HFFc6 (cell line): ENCODE measurements around the gene PGAP6. TPM values are rescaled to one million over a fixed set of nuclear protein-coding genes. Genes with fewer than 3 reads are reported as not detected.
"Not testable (repeated sequence)": the region's sequence is repeated elsewhere in the genome, so short reads cannot be mapped to it uniquely, and the experiment has no call there.

Experiments
- DNase-seq: peaks from one replicate; pipeline ENCODE4 v3.0.0-alpha.2; 2018
- H3K27ac Mint-ChIP-seq: 2 replicates; pipeline ENCODE4 v1.8.0; 2020; ENCODE audit warnings: mild to moderate bottlenecking, mixed read lengths
- H3K27me3 Mint-ChIP-seq: 2 replicates; pipeline ENCODE4 v1.8.0; 2021; ENCODE audit warnings: mild to moderate bottlenecking, moderate library complexity, mixed read lengths; ENCODE audit not compliant: insufficient read depth
- H3K36me3 Mint-ChIP-seq: 2 replicates; pipeline ENCODE4 v1.8.0; 2021; ENCODE audit warnings: low read depth, mixed read lengths
- H3K4me1 Mint-ChIP-seq: 2 replicates; pipeline ENCODE4 v1.8.0; 2020; ENCODE audit warnings: low read depth, mixed read lengths
- H3K4me3 Mint-ChIP-seq: 2 replicates; pipeline ENCODE4 v1.8.0; 2020; ENCODE audit warnings: mild to moderate bottlenecking, moderate library complexity, mixed read lengths
- H3K9me3 Mint-ChIP-seq: 2 replicates; pipeline ENCODE4 v1.8.0; 2020; ENCODE audit warnings: mild to moderate bottlenecking, mixed read lengths
- total RNA-seq, 6 experiments: library from RNA; stranded (reverse); fragmentation: NEBNext Ultra II Directional; extraction: Animal tissue kit (Norgen Biotek cat#: 25700); gene quantifications; 2 replicates in 1 of 6; 3 replicates in 5 of 6; pipeline ENCODE4 v1.2.3, GENCODE V29; 2021
- TF ChIP-seq, protein P1 (sequence below): fragments of 200-600 bp; sonication (generic); IDR thresholded peaks from 2 replicates; pipeline ENCODE4 v1.5.0; 2021; ENCODE audit warnings: antibody characterized with exemption, mild to moderate bottlenecking

The PGAP6 gene
- total RNA-seq, 6 experiments from 2014 or later, result 50.6 to 69.7 (median 59.7) TPM

DNA sequence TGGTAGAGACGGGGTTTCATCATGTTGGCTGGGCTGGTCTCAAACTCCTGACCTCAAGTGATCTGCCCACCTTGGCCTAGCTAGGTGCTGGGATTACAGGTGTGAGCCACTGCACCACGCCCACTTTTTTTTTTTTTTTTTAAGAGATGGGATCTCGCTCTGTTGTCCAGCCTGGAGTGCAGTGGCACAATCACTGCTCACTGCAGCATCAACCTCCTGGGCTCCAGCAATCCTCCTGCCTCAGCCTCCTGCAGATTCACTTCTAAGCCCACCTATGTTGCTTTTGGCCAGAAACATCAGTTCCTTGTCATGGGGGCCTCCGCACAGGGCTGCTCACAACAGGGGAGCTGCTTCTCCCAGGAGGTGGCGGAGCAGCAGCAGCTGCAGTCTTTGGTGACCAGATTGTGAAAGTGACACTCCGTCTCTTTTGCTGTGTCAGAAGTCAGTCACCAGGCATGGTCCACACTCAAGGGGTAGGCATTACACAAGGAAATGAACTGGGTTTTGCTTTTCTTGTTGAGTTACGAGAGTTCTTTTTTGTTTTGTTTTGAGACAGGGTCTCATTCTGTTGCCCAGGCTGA, 10.8 kb upstream of the PGAP6 start:
- Mint-ChIP-seq H3K9me3 (peaks cover 5% of the 10 kb centered on the region; the same call in 1 of the 2 replicates), H3K27me3 (0 out of 2 replicates have a peak, but pooled peaks cover 3% of the 10 kb centered on the region), H3K4me1 (peaks cover 20% of the 10 kb centered on the region), H3K36me3 (no peaks in the 10 kb centered on the region; the same call in 1 of the 2 replicates), H3K27ac (no peak overlapping the region), H3K4me3 (no peak overlapping the region)
- TF ChIP-seq, protein P1, sequence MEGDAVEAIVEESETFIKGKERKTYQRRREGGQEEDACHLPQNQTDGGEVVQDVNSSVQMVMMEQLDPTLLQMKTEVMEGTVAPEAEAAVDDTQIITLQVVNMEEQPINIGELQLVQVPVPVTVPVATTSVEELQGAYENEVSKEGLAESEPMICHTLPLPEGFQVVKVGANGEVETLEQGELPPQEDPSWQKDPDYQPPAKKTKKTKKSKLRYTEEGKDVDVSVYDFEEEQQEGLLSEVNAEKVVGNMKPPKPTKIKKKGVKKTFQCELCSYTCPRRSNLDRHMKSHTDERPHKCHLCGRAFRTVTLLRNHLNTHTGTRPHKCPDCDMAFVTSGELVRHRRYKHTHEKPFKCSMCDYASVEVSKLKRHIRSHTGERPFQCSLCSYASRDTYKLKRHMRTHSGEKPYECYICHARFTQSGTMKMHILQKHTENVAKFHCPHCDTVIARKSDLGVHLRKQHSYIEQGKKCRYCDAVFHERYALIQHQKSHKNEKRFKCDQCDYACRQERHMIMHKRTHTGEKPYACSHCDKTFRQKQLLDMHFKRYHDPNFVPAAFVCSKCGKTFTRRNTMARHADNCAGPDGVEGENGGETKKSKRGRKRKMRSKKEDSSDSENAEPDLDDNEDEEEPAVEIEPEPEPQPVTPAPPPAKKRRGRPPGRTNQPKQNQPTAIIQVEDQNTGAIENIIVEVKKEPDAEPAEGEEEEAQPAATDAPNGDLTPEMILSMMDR, result no peak
- DNase-seq, result no peak

DNA sequence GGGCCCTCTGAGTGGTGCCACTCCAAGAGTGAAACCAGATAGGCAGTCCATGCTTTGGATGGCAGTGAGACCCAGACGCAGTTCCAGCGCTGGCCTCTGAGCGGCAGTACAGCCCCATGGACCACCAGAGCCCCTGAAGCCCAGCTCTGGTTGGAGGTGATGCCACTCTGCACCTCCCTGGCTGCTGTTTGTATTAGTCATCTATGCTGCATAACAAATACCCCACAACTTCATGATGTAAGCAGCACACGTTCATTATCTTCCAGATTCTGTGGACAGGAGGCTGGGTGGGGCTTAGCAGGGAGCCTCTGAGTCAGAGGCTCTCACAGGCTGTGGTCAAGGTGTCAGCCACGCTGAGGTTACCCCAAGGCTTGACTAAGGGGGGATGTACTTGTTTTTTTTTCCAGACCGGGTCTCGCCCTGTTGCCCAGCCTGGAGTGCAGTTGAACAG, 10.1 kb upstream of the PGAP6 start:
- 0 out of 2 replicates have a peak, but pooled peaks cover 3% of the 10 kb centered on the region for H3K27me3 Mint-ChIP-seq
- no peak overlapping the region for H3K4me3 Mint-ChIP-seq
- peak overlapping the region; percentile 33; the same call in 1 of the 2 replicates for H3K27ac Mint-ChIP-seq
- peaks cover 20% of the 10 kb centered on the region for H3K4me1 Mint-ChIP-seq
- TF ChIP-seq, protein P1, result peak; percentile 93
- no peaks in the 10 kb centered on the region; the same call in 1 of the 2 replicates for H3K36me3 Mint-ChIP-seq
- peak; percentile 87 for DNase-seq
- peaks cover 5% of the 10 kb centered on the region; the same call in 1 of the 2 replicates for H3K9me3 Mint-ChIP-seq

DNA sequence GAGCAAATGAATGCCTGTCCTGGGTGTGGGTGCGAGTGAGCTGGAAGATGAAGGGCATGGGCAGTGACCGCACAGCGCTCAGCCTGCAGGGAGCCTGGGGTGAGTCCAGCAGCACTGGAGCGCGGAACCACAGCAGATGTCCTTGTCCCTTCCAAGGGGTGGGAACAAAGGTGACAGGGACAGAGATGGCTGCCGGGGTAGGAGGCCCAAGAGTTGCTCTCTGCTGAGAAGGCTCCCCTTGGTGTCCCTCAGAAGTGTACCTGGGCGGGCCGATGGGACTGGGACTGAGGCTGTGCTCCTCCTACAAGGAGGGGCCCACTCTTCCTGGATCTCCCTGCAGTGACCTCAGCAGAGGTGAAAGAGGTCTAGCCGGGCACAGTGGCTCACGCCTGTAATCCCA, 7.6 kb upstream of the PGAP6 start:
- DNase-seq, result no peak
- peaks cover 5% of the 10 kb centered on the region; the same call in 1 of the 2 replicates for H3K9me3 Mint-ChIP-seq
- no peaks in the 10 kb centered on the region; the same call in 1 of the 2 replicates for H3K36me3 Mint-ChIP-seq
- H3K27me3 Mint-ChIP-seq, result no peaks in the 10 kb centered on the region
- H3K27ac Mint-ChIP-seq, result no peak overlapping the region
- TF ChIP-seq, protein P1, result no peak
- H3K4me3 Mint-ChIP-seq, result no peak overlapping the region
- H3K4me1 Mint-ChIP-seq, result peaks cover 9% of the 10 kb centered on the region; the same call in 1 of the 2 replicates

DNA sequence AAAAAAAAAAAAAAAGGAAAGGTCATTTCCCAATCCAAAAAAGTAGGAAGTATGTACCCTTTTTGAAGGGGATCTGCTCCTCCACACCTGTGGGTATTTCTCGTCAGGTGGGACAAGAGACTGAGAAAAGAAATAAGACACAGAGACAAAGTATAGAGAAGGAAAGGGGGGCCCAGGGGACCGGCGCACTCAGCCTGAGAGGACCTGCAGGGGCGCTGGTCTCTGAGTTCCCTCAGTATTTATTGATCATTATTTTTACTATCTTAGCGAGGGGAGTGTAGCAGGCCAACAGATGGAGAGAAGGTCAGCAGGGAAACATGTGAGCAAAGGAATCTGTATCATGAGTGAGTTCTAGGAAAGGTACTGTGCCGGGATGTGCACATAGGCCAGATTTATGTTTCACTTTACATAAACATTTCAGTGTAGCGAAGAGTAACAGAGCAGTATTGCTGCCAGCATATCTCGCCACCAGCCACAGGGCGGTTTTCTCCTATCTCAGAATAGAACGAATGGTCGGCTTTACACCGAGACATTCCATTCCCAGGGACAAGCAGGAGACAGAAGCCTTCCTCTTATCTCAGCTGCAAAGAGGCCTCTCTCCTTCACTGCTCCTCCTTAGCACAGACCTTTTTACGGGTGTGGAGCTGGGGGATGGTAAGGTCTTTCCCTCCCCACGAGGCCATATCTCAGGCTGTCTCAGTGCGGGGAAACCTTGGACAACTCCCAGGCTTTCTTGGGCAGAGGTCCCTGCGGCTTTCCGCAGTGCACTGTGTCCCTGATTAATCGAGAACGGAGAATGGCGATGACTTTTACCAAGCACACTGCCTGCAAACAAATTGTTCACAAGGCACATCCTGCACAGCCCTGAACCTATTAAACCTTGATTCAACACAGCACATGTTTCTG, 6.2 kb upstream of the PGAP6 start:
- not testable (repeated sequence) for DNase-seq, H3K27me3 Mint-ChIP-seq, H3K9me3 Mint-ChIP-seq, H3K4me3 Mint-ChIP-seq, H3K36me3 Mint-ChIP-seq, H3K27ac Mint-ChIP-seq
- H3K4me1 Mint-ChIP-seq, result peaks cover 15% of the 10 kb centered on the region

DNA sequence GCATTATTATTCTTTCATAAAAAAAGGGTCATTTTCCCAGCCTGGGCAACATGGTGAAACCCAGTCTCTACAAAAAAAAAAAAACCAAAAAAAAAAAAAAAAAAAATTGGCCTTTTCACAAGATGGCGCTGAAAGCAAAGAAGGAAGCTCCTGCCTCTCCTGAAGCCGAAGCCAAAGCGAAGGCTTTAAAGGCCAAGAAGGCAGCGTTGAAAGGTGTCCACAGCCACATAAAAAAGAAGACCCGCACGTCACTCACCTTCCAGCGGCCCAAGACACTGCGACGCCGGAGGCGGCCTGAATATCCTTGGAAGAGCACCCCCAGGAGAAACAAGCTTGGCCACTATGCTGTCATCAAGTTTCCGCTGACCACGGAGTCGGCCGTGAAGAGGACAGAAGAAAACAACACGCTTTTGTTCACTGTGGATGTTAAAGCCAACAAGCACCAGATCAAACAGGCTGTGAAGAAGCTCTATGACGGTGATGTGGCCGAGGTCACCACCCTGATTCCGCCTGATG, 4.9 kb upstream of the PGAP6 start:
- DNase-seq, result no peak
- H3K27ac Mint-ChIP-seq, result no peak overlapping the region
- no peak overlapping the region for H3K4me3 Mint-ChIP-seq

More for the DNA sequence above, 4.9 kb upstream of the PGAP6 start:
- H3K27me3 Mint-ChIP-seq, result no peaks in the 10 kb centered on the region
- no peaks in the 10 kb centered on the region for H3K9me3 Mint-ChIP-seq
- TF ChIP-seq, protein P1, result no peak; the same call in 1 of the 2 replicates
- peaks cover 15% of the 10 kb centered on the region for H3K4me1 Mint-ChIP-seq
- no peaks in the 10 kb centered on the region for H3K36me3 Mint-ChIP-seq
